SIG-M5 (cell line): ENCODE measurements around the gene FAS.
"Not testable (repeated sequence)": the region's sequence is repeated elsewhere in the genome, so short reads cannot be mapped to it uniquely, and the experiment has no call there.

ENCODE experiments used
- DNase-seq: peaks from one replicate; lab custom pipeline; 2025; lab: John Stamatoyannopoulos, UW

Gene FAS

DNA sequence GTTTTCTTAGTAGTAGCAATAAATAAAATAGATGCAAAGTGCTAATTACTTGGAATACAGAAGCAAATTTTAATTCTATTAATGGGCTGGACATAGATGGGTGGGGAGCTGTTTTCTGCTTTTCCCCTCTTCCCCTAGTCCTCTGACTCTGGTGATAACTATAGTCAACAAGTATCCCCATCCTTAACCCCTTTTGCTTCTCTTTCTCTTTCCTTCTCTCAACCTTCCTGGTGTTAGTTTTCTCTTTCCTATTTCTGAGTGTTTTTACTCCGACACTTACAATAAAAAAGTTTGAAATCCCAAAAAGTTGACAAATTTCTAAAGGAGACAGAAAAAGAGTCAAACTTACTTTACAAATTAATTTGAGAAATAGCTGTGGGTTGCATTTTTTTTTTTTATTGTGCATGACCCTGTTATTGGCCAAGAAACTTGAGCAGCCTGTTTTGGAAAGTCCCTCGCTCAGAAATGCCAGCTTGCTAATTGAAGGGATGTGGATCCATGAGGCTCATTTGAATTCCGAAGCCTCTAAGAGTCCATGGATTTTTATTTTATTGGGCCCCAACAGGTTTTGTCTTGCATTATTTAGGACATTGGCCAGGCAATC lies 2.4 kb downstream of the FAS start:
- no peak for DNase-seq

DNA sequence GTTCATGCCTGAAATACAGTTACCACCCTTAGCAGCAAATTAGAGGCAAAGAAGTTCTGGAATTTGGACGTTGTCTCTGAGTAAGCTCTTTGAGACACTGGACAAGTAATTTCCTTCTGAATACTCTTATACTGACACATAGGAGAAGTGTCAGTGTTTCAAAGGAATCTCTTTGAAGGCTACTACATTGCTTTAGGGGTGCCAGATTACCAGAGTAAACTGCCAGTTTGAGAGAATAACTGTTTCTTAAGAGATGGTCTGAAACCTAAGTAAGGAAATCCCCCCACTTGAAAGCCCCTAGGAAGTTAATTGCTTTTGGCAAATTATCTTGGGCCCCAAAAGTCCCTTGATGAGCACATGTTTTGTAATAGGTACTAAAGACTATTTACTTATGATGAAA lies 3.4 kb downstream of the FAS start:
- DNase-seq = no peak

DNA sequence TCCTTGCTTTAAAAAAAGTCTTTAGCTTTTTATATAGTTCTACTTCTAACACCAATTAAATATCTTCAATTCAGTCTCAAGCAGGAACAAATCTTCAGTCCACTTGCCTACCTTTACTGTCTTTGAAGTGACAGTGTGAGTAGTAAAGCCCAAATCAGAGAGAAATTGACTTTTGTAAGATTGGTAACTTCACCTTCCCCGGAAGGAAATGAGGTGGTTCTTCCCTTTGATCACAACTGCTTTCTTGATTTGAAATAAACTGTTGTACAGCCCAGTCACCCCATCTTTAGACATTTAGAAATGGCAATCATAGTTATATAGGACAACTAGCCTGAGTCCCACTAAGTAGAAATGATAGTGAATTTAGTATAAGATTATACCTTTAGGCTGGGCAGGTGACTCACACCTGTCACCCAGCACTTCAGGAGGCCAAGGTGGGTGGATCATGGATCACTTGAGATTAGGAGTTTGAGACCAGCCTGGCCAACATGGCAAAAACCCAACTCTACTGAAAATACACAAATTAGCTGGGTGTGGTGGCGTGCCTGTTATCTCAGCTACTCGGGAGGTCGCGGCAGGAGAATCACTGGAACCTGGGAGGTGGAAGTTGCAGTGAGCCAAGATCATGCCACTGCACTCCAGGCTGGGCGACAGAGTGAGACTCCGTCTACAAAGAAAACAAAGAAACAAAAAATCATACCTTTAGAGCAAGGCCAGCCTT lies 4.7 kb downstream of the FAS start:
- DNase-seq = no peak

DNA sequence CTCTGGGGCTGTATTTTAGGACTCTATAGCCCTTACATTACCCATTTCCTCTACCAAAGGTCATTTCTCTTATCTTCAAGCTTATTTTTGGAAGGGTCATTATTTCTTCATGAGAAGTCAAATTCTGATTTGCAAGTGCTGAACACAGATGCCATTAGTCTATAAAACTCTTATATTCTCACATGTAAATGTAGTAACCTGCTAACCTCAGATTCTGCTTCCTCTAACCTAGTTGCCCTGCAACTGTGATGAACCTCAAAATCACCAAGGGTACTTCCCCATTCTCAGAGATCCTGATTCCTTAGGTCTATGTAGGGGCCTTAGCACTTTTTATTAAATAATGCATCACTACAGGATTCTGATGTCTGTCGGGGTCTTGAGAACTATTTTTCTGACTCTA lies 6.3 kb downstream of the FAS start:
- DNase-seq = peak; percentile 30

DNA sequence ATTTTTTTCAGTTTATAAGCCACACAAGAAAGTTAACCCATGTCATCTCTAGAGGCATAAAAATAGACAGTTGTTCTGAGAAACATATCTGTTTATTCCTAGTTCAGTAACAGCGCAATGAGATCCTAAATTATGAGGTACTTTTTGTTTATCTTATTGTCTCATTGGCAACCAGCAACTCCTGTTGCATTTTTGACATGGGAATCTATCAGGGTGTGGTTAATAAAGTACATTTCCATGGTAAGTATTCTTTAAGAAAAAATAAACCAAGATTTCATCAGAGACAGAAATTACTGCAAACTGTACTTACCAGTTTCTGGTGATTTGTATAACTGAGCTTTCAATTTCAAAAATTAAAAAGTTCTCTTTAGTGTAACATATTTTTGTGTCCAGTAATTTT lies 9.0 kb downstream of the FAS start:
- no peak for DNase-seq

DNA sequence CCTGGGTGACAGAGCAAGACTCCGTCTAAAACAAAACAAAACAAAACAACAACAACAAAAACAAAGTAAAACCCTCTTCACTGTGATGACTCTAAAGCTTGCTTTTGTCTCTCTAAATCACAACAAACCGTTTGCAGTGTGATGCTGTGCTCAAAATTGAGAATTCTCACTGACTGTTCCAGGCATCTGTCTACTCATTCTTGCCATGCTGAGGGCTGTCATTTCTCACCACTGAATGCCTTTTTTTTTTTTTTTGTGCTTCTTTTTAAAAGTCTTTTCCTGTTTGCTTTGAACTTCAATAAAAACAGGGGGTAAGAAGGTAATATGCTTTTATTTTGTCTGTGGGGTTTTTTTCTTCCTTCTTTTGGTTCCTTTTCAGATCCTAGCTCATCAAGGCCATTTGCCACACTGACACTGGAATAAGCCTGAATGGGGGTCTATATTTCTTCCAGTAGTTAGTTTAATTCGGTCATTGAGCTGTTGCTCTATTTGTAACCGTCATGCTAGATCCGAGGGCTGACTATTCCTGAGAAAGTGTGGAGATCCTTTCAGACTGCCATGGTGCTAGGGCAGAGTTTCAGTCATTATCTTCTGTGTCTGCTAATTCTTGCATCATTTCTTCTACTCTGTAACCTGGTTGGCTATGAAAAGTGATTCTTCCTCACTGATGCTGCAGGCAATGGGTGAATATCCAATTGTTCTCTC lies 10.6 kb downstream of the FAS start:
- no peak for DNase-seq

DNA sequence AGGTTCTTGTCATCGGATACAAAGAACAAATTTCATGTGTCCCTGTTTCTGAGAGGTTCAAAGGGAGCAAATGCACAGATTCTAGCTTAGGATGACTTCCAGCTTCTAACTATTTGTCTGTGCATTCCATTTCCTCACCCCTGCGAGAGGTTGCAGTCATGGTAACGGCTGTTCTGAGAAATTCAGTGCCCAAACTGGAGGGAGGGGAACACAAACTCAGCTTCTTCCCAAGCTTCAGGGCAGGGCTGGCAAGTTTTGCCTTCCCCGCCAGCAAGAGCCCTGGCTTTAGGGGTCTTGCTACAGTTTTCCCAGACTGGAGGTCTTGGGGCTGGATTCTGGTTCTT lies 11.1 kb downstream of the FAS start:
- no peak for DNase-seq

DNA sequence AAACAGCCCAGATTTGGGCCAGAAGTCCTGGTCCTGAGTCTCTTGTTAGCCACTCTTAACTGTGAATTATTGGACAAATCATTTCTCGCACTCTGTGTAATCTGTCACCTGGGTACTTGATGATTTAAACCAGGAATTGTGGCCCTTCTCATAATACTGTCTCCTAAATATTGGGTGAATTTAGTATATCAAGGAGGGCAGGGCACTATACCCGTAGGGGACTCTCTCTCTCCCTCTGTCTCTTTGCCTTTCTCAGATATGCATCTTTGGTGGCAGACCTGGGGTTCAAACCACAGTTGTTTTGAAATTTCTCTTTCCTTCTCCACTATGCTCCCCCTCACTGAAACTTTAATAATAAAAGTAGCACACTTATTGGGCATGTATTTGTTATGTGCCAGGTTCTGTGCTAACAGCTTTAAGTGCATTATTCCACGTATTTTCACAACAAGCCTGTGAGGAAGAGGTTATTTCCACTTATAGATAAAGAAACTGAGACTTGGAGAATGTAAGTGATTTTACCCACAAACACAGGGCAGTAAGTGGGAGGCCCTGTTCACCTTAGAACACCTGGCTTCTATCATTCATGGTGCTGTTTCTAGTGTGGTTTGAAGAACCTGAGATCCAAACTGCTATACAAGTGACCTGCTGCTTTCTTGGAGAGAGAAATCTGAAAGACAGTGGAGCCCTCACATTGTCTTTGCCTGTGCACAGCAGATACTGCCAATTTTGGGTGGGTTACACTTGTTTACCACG lies 11.8 kb downstream of the FAS start:
- DNase-seq = no peak

DNA sequence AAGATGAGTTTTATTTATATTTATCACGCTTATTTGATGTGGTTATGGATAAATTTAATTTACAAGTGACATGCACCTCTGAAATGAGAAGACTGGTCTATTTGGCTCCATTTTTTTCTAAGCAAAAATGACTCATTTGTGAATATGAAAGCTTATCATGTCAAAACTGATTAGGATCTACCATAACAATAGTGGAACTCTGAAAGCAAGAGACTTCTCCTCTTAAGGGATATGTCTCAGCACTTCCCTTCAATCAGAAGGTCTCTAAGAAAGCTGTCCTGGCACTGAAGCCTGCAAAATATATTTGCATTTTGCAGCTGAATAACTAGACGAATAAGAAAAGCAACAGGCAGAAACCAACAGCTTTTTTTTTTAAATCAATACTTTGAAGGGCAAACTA lies 12.7 kb downstream of the FAS start:
- no peak for DNase-seq

DNA sequence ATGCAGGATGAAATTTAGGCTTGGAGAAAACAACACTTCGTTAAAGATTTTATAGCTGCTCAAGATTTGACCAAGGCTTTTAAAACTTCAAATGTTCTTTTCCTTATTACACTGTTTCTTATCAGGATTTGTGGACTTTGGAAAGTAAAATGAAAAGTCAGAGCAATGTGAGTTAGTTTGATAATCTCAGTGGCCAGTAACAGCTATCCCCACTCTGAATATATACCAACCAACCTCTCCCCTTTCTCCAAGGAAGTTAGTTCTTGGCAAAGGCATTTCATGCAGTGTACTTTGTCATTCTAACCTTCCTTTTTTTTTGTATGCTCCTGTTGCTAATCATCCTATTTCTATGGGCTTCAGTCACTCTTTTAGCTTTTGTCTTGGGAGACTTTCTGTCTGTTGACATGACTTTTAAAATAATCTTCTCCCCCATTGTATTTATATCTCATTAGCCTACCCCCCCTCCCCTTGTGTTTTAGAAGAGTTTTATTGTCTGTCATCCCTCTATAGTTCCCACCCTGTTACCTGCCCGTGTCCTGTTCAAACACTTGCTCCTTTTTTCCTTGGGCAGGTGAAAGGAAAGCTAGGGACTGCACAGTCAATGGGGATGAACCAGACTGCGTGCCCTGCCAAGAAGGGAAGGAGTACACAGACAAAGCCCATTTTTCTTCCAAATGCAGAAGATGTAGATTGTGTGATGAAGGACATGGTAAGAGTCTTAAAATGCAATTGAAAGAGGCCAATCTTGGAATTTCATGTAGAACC lies 16.7 kb downstream of the FAS start:
- DNase-seq = no peak

DNA sequence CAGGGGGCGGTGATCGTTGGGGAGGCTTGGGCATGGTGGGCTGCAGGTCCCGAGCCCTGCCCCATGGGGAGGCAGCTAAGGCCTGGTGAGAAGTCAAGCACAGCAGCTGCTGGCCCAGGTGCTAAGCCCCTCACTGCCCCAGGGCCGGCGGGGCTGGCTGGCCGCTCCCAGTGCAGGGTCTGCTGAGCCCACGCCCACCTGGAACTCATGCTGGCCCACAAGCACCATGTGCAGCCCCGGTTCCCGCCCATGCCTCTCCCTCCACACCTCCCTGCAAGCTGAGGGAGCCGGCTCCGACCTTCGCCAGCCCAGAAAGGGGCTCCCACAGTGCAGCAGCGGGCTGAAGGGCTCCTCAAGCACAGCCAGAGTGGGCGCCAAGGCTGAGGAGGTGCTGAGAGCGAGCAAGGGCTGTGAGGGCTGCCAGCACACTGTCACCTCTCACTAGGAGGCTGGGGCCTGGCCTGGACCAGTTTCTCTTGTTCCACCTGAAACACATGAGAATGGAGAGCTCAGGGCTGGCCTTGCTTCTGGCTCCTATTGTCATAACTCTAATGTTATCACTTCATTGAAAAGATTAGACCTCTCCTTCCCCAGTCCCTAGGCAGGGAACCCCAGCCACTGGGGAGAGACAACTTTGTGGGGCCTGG lies 28.2 kb downstream of the FAS start:
- not testable (repeated sequence) for DNase-seq

DNA sequence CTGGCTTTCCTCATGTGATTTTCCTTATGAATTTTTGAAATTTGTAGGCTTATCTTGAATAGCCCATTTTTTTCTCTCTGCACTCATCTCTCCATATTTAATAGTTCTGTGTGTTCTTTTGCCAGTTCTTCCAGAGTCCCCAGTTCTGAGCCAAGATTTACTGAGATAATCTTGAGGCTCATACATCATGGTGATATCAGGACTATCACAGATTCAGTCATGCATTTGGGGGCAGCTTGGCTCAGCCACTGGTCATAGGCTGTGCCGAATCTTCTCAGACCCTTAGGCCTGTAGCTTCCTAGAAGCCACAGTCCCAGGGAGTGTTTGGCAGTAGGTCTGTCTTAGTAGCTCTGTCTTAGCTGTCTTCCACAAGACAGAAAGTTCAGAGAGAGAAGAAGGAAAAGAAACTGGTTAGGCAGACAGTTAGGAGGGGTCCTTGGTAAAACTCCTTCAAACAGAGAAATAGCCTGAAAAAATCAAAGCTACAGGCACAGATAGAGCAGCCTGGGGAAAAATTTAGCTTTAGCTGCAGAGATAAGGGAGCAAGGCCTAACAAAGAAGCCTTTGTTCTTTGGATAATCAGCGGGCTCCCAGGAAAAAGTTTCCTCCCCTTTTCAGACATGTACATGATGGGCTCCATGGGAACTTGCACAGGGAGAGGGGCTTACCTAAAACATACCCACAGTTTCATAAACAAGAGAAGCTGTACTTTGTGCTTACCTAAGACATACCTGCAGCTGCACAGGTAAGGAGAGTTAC lies 29.1 kb downstream of the FAS start:
- DNase-seq = no peak

DNA sequence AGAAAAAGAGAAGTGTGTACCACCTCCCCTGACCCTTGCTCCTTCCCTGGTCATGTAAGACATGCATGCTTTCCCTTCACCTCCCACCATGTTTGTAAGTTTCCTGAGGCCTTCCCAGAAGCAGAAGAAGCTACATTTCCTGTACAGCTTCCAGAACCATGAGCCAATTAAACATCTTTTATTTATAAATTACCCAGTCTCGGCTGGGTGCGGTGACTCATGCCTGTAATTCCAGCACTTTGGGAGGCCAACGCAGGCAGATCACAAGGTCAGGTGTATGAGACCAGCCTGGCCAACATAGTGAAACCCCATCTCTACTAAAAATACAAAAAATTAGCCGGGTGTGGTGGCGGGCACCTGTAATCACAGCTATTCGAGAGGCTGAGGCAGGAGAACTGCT lies 30.9 kb downstream of the FAS start:
- not testable (repeated sequence) for DNase-seq

DNA sequence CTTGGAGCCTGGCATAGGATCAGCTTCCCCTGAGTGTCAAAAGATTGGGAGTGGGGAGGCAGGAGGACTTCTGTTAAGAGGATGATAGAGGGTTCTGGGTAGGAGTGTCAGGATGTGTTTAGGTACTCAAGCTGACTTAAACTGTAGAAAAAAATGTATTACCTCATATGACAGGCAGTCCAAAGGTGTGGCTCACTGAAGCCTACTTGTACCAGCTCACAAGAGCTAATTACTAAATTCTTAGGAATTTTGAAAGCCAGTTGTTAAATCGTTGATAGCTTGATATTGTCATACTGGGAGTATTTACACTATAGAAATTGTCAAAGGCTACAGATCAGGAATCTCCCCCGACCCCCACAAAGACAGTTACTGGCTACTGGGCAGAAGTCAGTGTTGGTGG lies 32.1 kb downstream of the FAS start:
- no peak for DNase-seq

DNA sequence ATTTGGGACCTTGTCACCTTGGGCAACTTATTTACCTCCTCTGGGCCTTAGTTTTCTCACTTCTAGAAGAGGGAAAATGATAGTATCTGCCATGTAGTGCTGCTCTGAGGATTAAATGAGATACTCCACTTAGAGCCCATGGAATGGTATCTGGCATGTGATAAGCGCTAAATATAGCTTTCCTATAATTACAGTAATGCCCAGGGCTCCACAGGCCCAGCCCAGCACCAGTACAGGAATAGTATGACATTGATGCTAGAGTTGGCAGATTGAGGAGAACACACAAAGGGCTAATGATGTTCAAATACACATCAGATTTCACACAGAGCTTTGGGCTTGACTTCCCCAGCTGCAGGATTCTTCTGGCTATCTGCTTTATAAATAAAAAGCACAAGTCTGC lies 34.9 kb downstream of the FAS start:
- no peak for DNase-seq

DNA sequence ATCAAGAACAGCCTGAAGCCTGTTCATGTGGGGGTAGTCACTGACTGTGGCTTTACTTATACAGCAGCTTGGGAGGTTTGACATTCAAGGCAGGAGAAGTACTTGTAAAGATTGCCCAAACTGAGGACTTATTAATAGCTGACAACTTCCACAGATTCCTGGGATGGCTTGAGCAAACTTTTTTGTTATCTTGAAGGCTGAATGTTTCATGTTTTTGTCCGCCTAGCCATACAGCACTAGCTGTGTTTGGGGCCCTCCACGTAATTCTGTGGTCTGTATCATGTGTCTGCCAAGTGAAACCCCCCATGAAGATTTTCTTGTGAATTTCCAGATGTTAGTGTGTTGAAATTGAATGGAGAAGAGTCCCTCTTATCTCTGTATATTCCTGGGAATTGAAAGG lies 38.6 kb downstream of the FAS start:
- DNase-seq = no peak

DNA sequence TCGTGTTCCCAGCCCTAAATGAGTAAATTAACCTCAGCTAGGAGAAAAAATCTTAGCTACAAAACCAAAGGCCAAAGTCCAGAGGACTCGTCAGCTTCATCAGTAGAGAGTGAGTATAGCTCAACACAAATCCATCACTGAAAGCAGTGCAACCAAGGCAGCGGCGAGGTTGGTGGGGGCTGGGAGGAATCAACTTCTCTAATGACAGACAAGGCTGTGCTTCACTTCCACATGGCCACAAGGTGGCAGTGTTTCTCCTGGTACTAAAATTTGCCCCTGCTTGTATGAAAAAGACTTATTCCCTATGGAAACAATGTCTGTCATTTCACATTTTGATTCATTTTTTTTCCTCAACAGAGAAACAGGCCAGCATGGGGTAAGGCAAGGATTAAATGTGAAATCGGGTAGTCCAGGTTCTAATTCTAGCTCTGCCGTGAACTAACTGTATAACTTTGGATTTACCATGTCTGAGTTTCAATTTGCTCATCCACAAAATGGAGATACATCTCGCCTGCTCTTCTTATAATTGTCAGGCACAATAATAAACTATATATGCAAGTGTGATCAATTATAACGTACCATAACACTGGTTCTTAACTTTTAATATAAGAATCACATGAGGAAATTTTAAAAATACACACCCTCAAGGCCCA lies 39.3 kb downstream of the FAS start:
- DNase-seq = no peak

DNA sequence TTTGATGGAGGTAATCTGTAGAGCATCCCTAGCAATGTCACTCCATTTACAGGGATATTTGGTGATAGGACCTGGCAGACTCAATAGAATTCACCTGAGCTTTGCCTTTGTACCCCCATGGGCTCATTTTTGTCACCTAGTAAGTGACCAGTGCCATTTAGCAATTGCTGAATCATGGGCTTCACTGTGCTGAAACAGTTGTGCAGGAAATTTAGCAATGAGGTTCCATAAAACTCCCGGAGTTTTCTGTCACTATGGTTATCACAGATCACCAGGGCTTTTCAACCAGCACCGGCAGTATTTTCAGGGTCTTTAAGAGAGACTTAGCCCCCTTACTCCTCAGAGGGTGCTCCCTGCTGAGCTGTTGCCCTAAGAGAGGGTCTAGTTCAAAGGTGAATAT lies 40.2 kb downstream of the FAS start:
- DNase-seq = no peak

DNA sequence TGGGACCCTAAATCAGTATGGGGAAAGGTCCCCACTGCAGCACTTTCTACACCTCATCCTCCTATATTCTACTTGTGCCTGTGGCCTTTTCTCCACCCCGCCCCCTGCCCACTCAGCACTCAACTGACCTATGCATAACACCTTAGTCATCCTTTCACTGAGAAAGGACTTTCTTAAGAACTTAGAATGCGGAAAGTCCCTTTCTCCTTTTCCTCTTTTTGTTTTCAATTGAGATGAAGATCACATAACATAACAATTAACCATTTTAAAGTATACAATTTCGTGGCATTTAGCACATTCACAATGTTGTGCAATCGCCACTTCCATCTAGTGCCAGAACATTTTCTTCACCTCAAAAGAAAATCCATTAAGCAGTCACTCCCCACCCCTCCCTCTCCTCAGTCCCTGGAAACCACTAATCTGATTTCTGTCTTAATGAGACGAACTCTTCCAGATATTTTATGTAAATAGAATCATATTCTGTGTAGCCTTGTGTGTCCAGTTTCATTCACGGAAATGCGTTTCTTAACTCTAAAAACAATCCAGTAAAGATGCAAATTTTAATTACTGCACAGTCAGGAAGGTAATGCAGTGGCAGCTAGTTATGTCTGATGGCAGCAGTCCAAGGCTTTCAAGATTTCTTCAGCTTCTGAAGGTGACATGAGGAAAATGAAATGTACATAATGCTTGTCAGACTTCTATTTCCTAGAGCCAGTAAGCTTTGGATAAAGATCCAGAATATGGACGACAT lies 41.7 kb downstream of the FAS start:
- DNase-seq = no peak

DNA sequence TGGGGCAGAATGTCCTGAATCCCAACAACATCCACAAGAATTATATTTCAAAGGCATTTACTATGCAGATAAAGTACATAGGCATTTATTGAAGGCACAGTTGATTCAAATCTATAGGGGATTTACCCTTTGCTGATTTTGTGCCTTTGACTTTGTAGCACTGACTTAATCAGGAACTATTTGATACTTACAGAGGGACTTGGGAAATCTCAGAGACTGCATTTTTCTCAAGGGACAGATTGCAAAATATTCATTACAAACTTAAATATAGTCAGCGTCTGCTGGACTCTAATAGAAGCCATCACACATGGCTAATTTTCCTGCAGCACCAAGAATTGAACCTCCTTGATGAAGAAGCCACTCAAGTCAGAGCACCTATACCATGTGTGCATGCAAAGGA lies 44.9 kb downstream of the FAS start:
- no peak for DNase-seq
